A549 (cell line): ENCODE results near the gene MAML2. TPM values are rescaled to one million over a fixed set of nuclear protein-coding genes. Genes with fewer than 3 reads are reported as not detected.

Experiments
- ATAC-seq, 2 experiments: fragments of 200-7000 bp in 1 of 2; fragments of >200 bp in 1 of 2; cut with Nextera tagmentation in 1 of 2; cut with Tn5 transposase in 1 of 2; 3 replicates each; pipeline versions ENCODE4 v1.8.0 to v1.9.1; 2018 to 2020; ENCODE audit warnings: mild to moderate bottlenecking in 1 of 2, moderate library complexity in 1 of 2
- CTCF ChIA-PET: fragments of 300-600 bp; sonication (Branson Sonifier 250); formaldehyde crosslinking; extraction: SDS; loops from one replicate; lab custom pipeline; 2021; ENCODE audit warnings: antibody characterized with exemption, inconsistent platforms; lab: Yijun Ruan, JAX
- POLR2A ChIA-PET: fragments of 350-600 bp; formaldehyde crosslinking; extraction: SDS; loops from one replicate; lab custom pipeline; 2021; ENCODE audit warnings: antibody characterized with exemption, inconsistent platforms; lab: Yijun Ruan, JAX
- DNase-seq, 2 experiments: peaks; one replicate each; pipeline versions ENCODE4 v3.0.0 to v3.0.0-alpha.2; 2011 to 2016; ENCODE audit warnings: low read depth in 1 of 2, low spot score in 1 of 2
- FAIRE-seq: peaks from 2 replicates; lab custom pipeline; 2011; peaks lifted over from hg19 to GRCh38; lab: Jason Lieb, UNC
- H3K27ac ChIP-seq, 2 experiments: fragments of >200 bp; sonication (Bioruptor Twin); formaldehyde crosslinking; 3 replicates each; pipeline ENCODE4 v1.5.1; 2016 to 2017
- H3K4me1 ChIP-seq: fragments of >200 bp; sonication (Bioruptor Twin); formaldehyde crosslinking; 3 replicates; pipeline ENCODE4 v1.6.1; 2016
- H3K4me2 ChIP-seq: fragments of >200 bp; sonication (Bioruptor Twin); formaldehyde crosslinking; 3 replicates; pipeline ENCODE4 v1.6.1; 2016
- H3K4me3 ChIP-seq: fragments of >200 bp; sonication (Bioruptor Twin); formaldehyde crosslinking; 3 replicates; pipeline ENCODE4 v1.5.1; 2016
- H3K9me3 ChIP-seq: fragments of >200 bp; sonication (Bioruptor Twin); formaldehyde crosslinking; 3 replicates; pipeline ENCODE4 v1.6.1; 2016
- BHLHE40 ChIP-seq: IDR thresholded peaks from 2 replicates; pipeline ENCODE4 v1.6.1; 2012; ENCODE audit warnings: low read depth, low read length, inconsistent platforms
- CBX2 ChIP-seq: fragments of 200-600 bp; sonication (generic); IDR thresholded peaks from 2 replicates; pipeline ENCODE4 v1.6.1; 2016; ENCODE audit warnings: low read depth, mild to moderate bottlenecking, borderline replicate concordance
- CHD2 ChIP-seq: fragments of 150-350 bp; IDR thresholded peaks from 2 replicates; pipeline ENCODE4 v1.6.1; 2014; ENCODE audit warnings: low read length; ENCODE audit not compliant: partially characterized antibody
- CHD4 ChIP-seq: fragments of 200-600 bp; sonication (generic); IDR thresholded peaks from 2 replicates; pipeline ENCODE4 v1.6.1; 2016; ENCODE audit warnings: antibody characterized with exemption, mild to moderate bottlenecking, borderline replicate concordance
- EHF ChIP-seq: fragments of 250-450 bp; sonication (Bioruptor Pico); IDR thresholded peaks from 2 replicates; pipeline ENCODE4 v1.5.0; 2020; ENCODE audit warnings: mild to moderate bottlenecking
- FOSB ChIP-seq: fragments of 250-450 bp; sonication (Bioruptor Pico); IDR thresholded peaks from 2 replicates; pipeline ENCODE4 v1.5.0; 2020; ENCODE audit warnings: mild to moderate bottlenecking, moderate library complexity
- FOXS1 ChIP-seq: fragments of 250-450 bp; sonication (Bioruptor Pico); IDR thresholded peaks from 2 replicates; pipeline ENCODE4 v1.5.0; 2020; ENCODE audit warnings: mild to moderate bottlenecking, moderate library complexity
- HES2 ChIP-seq: fragments of >200 bp; sonication (Bioruptor Twin); formaldehyde crosslinking; IDR thresholded peaks from 2 replicates; pipeline ENCODE4 v1.6.1; 2016
- HMGXB4 ChIP-seq: fragments of 250-450 bp; sonication (Bioruptor Pico); IDR thresholded peaks from 2 replicates; pipeline ENCODE4 v1.5.0; 2021; ENCODE audit warnings: mild to moderate bottlenecking, moderate library complexity, borderline replicate concordance
- HOXA7 ChIP-seq: fragments of 250-450 bp; sonication (Bioruptor Pico); IDR thresholded peaks from 2 replicates; pipeline ENCODE4 v1.5.0; 2020; ENCODE audit warnings: mild to moderate bottlenecking, moderate library complexity
- HOXB13 ChIP-seq: fragments of 250-450 bp; sonication (Bioruptor Pico); IDR thresholded peaks from 2 replicates; pipeline ENCODE4 v1.5.0; 2020; ENCODE audit warnings: low read depth, mild to moderate bottlenecking, moderate library complexity
- KDM1A ChIP-seq: fragments of 200-600 bp; sonication (generic); IDR thresholded peaks from 2 replicates; pipeline ENCODE4 v1.6.1; 2016; ENCODE audit warnings: low read depth, mild to moderate bottlenecking
- MAZ ChIP-seq: fragments of 150-350 bp; IDR thresholded peaks from 2 replicates; pipeline ENCODE4 v1.6.1; 2014; ENCODE audit warnings: antibody characterized with exemption, low read depth, low read length, borderline replicate concordance
- NFE2L2 ChIP-seq: fragments of 150-350 bp; conservative IDR thresholded peaks from 2 replicates; pipeline ENCODE4 v1.6.1; 2014; ENCODE audit warnings: low read length
- NPAS2 ChIP-seq: fragments of 250-450 bp; sonication (Bioruptor Pico); IDR thresholded peaks from 2 replicates; pipeline ENCODE4 v1.8.0; 2022; ENCODE audit warnings: mild to moderate bottlenecking, moderate library complexity, borderline replicate concordance
- PHF8 ChIP-seq: fragments of 200-600 bp; sonication (generic); IDR thresholded peaks from 2 replicates; pipeline ENCODE4 v1.6.1; 2016; ENCODE audit warnings: low read depth, mild to moderate bottlenecking, antibody characterized with exemption, moderate library complexity, borderline replicate concordance
- RAD21 ChIP-seq, 2 experiments: fragments of >200 bp in 1 of 2; sonication (Bioruptor Twin) in 1 of 2; formaldehyde crosslinking in 1 of 2; IDR thresholded peaks in 1 of 2; conservative IDR thresholded peaks in 1 of 2; 2 replicates in 1 of 2; 3 replicates in 1 of 2; pipeline ENCODE4 v1.6.1; 2012 to 2018; ENCODE audit warnings: inconsistent platforms in 1 of 2
- RNF2 ChIP-seq: fragments of 200-600 bp; sonication (generic); IDR thresholded peaks from 2 replicates; pipeline ENCODE4 v1.6.1; 2016; ENCODE audit warnings: low read depth, mild to moderate bottlenecking, antibody characterized with exemption, moderate library complexity, borderline replicate concordance
- TP53 ChIP-seq: fragments of 250-450 bp; sonication (Bioruptor Pico); IDR thresholded peaks from 2 replicates; pipeline ENCODE4 v1.5.0; 2021; ENCODE audit warnings: mild to moderate bottlenecking, moderate library complexity
- ZC3H11A ChIP-seq: fragments of 450-650 bp; IDR thresholded peaks from 2 replicates; pipeline ENCODE4 v1.6.1; 2014; ENCODE audit warnings: antibody characterized with exemption, mild to moderate bottlenecking
- ZFP36 ChIP-seq: fragments of 450-650 bp; IDR thresholded peaks from 2 replicates; pipeline ENCODE4 v1.6.1; 2014; ENCODE audit warnings: borderline replicate concordance; ENCODE audit not compliant: partially characterized antibody
- WGBS: methylation state at CpG from one replicate; pipeline ENCODE4 v1.1.6; 2017; ENCODE audit errors: missing lambda C conversion rate; 5-methylcytosine and 5-hydroxymethylcytosine counted together
- polyA plus RNA-seq, 4 experiments: library from polyadenylated mRNA; depleted of rRNA in 3 of 4; stranded (reverse); fragments of >200 nt; fragmentation: RNase III in 1 of 4; extraction: RNeasy Plus Mini Kit Qiagen cat#74134 plus additional on column Dnase treatment in 1 of 4; gene quantifications; 2 replicates in 3 of 4; 3 replicates in 1 of 4; pipeline ENCODE4 v1.2.3, GENCODE V29; 2011 to 2017
- TF ChIP-seq, protein P1 (sequence below): fragments of >200 bp; sonication (Bioruptor Twin); formaldehyde crosslinking; IDR thresholded peaks from 3 replicates; pipeline ENCODE4 v1.6.1; 2016
- TF ChIP-seq, protein P2 (sequence below): fragments of 450-650 bp; IDR thresholded peaks from 2 replicates; pipeline ENCODE4 v1.6.1; 2014; ENCODE audit warnings: antibody characterized with exemption

Gene MAML2
- polyA plus RNA-seq, 2 of the 4 experiments (the other 2 are of a cell fraction): 1.5 to 2.5 TPM

GRCh38 chr11:96107143-96107824, 235.7 kb downstream of the MAML2 start:
- DNase-seq: no peak
- no peak overlapping the region for H3K4me2 ChIP-seq
- H3K4me3 ChIP-seq: no peak overlapping the region
- no peak for ATAC-seq
- POLR2A ChIA-PET: no interaction called here
- H3K4me1 ChIP-seq: peaks cover 9% of the 10 kb centered on the region
- H3K27ac ChIP-seq: no peak overlapping the region
- H3K9me3 ChIP-seq: no peaks in the 10 kb centered on the region
- TF ChIP-seq FOSB (CRISPR knock-in tag) (no peak), PHF8 (no peak), KDM1A (no peak), HOXB13 (no peak), CHD4 (no peak), CHD2 (no peak), NFE2L2 (no peak), RAD21 (conservative IDR thresholded peaks at IDR 0.05 in 1 of 2, IDR thresholded peaks at IDR 0.05 in 1 of 2) (no peak), NPAS2 (CRISPR knock-in tag) (no peak)
- TF ChIP-seq, protein P1, sequence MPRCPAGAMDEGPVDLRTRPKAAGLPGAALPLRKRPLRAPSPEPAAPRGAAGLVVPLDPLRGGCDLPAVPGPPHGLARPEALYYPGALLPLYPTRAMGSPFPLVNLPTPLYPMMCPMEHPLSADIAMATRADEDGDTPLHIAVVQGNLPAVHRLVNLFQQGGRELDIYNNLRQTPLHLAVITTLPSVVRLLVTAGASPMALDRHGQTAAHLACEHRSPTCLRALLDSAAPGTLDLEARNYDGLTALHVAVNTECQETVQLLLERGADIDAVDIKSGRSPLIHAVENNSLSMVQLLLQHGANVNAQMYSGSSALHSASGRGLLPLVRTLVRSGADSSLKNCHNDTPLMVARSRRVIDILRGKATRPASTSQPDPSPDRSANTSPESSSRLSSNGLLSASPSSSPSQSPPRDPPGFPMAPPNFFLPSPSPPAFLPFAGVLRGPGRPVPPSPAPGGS: no peak
- TF ChIP-seq, all 56 proteins: peak for 0
- CTCF ChIA-PET: no interaction called here
- FAIRE-seq: no peak
- 88% methylated on average over 5 of the region's 5 CpGs for WGBS

DNA sequence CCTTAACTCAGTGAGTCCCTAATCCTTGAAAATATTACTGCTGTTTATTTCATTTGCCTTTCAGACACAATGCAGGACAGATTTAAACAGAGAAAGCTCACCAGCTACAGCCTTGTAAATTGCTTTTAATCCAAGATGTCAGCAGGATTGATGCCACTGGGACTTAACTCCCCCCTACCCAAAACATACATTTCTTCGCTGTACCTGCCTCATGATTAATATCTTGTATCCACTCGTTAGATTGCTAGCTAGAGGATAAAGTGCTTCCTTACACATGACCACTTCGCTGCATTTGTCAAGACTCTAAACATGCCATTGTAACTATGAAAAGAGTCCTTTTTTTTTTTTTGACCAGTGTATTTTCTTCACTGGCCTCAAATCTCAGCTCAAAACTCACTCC, 236.3 kb downstream of the MAML2 start:
- no peak overlapping the region for H3K27ac ChIP-seq
- WGBS: 93% methylated on average over 3 of the region's 3 CpGs
- H3K4me2 ChIP-seq: no peak overlapping the region
- peaks cover 10% of the 10 kb centered on the region for H3K4me1 ChIP-seq
- FAIRE-seq (no peak), DNase-seq (no peak)
- no peaks in the 10 kb centered on the region for H3K9me3 ChIP-seq
- ChIA-PET POLR2A (no interaction called here), CTCF (no interaction called here)
- H3K4me3 ChIP-seq: no peak overlapping the region
- TF ChIP-seq BHLHE40 (no peak), RNF2 (no peak), ZFP36 (no peak), HOXA7 (CRISPR knock-in tag) (no peak), EHF (CRISPR knock-in tag) (no peak), FOXS1 (CRISPR knock-in tag) (no peak), RAD21 (conservative IDR thresholded peaks at IDR 0.05 in 1 of 2, IDR thresholded peaks at IDR 0.05 in 1 of 2) (no peak), TP53 (CRISPR knock-in tag) (no peak), FOSB (CRISPR knock-in tag) (no peak), NPAS2 (CRISPR knock-in tag) (no peak), MAZ (no peak), CBX2 (no peak), HMGXB4 (CRISPR knock-in tag) (no peak), ZC3H11A (no peak), HES2 (no peak)
- TF ChIP-seq, protein P2, sequence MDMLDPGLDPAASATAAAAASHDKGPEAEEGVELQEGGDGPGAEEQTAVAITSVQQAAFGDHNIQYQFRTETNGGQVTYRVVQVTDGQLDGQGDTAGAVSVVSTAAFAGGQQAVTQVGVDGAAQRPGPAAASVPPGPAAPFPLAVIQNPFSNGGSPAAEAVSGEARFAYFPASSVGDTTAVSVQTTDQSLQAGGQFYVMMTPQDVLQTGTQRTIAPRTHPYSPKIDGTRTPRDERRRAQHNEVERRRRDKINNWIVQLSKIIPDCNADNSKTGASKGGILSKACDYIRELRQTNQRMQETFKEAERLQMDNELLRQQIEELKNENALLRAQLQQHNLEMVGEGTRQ: no peak
- TF ChIP-seq, all 56 proteins: peak for 0
- no peak for ATAC-seq
